ENCODE measurements around the gene MAN1C1. TPM values are rescaled to one million over a fixed set of nuclear protein-coding genes. Genes with fewer than 3 reads are reported as not detected.

Gene MAN1C1
- total RNA-seq, 1 donor from 2014 or later = 6.8 TPM

DNA sequence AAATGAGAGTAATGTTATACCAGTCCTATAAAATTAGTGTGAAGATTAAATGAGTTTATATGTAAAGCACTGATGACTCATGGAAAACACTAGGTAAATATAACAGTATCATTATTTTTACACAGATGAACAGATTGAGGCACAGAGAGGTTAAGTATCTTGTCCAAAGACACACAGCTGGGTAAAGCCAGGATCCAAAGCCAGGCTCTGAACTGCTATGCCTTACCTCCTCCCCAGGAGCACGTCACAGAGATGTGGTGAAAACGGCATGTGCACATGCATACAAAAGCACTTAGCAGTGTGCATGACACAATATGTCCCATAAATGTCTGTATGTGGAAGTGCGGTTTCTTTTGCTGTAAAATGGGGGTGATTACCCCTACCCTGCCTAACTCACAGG, 56.9 kb downstream of the MAN1C1 start:
- H3K4me2 ChIP-seq = no peak overlapping the region
- peaks cover 3% of the 10 kb centered on the region for H3K27me3 Mint-ChIP-seq (ENCODE audit: insufficient read depth, low read depth)
- H3F3A ChIP-seq (ENCODE audit: low read depth) = no peaks in the 10 kb centered on the region
- H4K20me1 ChIP-seq (ENCODE audit: low read depth) = no peaks in the 10 kb centered on the region
- no peaks in the 10 kb centered on the region for H3K9me3 ChIP-seq (ENCODE audit: low read depth)
- H3K27ac Mint-ChIP-seq = no peak overlapping the region
- H3K79me2 ChIP-seq (ENCODE audit: low read depth) = no peaks in the 10 kb centered on the region
- H3K36me3 ChIP-seq = no peaks in the 10 kb centered on the region
- H3K9me3 Mint-ChIP-seq = no peaks in the 10 kb centered on the region
- H3K36me3 Mint-ChIP-seq = no peaks in the 10 kb centered on the region
- no peak overlapping the region for H3K4me3 Mint-ChIP-seq
- no peak for TF ChIP-seq EZH2phosphoT487 (IDR thresholded peaks at IDR 0.05)
- TF ChIP-seq, protein P1, sequence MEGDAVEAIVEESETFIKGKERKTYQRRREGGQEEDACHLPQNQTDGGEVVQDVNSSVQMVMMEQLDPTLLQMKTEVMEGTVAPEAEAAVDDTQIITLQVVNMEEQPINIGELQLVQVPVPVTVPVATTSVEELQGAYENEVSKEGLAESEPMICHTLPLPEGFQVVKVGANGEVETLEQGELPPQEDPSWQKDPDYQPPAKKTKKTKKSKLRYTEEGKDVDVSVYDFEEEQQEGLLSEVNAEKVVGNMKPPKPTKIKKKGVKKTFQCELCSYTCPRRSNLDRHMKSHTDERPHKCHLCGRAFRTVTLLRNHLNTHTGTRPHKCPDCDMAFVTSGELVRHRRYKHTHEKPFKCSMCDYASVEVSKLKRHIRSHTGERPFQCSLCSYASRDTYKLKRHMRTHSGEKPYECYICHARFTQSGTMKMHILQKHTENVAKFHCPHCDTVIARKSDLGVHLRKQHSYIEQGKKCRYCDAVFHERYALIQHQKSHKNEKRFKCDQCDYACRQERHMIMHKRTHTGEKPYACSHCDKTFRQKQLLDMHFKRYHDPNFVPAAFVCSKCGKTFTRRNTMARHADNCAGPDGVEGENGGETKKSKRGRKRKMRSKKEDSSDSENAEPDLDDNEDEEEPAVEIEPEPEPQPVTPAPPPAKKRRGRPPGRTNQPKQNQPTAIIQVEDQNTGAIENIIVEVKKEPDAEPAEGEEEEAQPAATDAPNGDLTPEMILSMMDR (IDR thresholded peaks at IDR 0.05) = no peak
- no peak for TF ChIP-seq EZH2 (IDR thresholded peaks at IDR 0.05)
- no peak overlapping the region for H3K27ac ChIP-seq
- no peak overlapping the region for H3K4me3 ChIP-seq
- no peak for DNase-seq (ENCODE audit: low spot score)
- no peak overlapping the region for H2AFZ ChIP-seq (replicated peaks)
- peaks cover 18% of the 10 kb centered on the region for H3K4me1 Mint-ChIP-seq
- H3K9ac ChIP-seq = no peak overlapping the region
- no peaks in the 10 kb centered on the region for H3K27me3 ChIP-seq
- H3K4me1 ChIP-seq = peaks cover 25% of the 10 kb centered on the region

DNA sequence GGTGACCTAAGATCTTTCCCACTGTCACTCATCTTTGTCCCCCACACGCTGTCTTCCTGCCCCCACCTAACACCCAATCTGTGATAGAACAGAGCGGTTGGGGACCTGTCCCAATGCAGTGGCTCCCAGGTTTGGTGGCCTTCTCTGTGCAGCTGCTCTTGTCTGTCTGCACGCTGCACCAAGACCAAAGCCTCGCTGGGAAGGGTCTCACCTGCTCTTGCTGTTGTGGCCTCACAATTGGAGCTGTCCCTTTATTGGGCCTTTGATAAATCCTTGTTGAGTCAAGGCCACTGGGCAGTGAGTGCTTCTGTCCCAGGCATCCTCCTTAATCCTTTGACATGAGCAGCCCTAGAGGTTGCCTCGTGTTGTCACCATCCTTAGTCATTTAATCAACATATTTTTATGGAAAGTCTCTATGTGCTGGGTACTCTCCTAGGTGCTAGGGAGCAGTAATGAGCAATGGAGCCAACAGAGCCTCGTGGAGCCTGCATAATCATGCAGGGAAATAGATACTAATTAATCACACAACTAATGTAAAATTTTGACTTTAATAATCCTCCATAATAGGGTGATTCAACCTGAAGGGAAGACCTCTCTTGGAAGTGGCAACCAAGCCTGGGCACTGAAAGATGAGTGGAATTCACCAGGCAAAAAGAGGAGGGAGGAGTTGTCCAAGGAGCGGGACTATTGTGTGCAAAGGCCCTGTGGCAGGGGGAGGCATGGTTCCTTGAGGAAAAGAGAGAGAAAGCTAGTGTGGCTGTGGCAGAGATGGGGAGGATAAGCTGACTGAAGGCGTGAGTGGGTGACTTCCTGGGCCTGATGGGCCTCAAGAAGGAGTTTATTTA, 57.6 kb downstream of the MAN1C1 start:
- H3K27ac Mint-ChIP-seq = no peak overlapping the region
- TF ChIP-seq EZH2 (IDR thresholded peaks at IDR 0.05) (no peak), EZH2phosphoT487 (IDR thresholded peaks at IDR 0.05) (no peak)
- TF ChIP-seq, protein P1 (IDR thresholded peaks at IDR 0.05) = no peak
- peaks cover 3% of the 10 kb centered on the region for H3K27me3 Mint-ChIP-seq (ENCODE audit: insufficient read depth, low read depth)
- H3K9me3 ChIP-seq (ENCODE audit: low read depth) = no peaks in the 10 kb centered on the region
- no peaks in the 10 kb centered on the region for H3F3A ChIP-seq (ENCODE audit: low read depth)
- H3K9ac ChIP-seq = no peak overlapping the region
- H3K36me3 ChIP-seq = no peaks in the 10 kb centered on the region
- no peak for DNase-seq (ENCODE audit: low spot score)
- H3K4me2 ChIP-seq = no peak overlapping the region
- H3K27ac ChIP-seq = no peak overlapping the region
- peaks cover 18% of the 10 kb centered on the region for H3K4me1 Mint-ChIP-seq
- no peaks in the 10 kb centered on the region for H3K79me2 ChIP-seq (ENCODE audit: low read depth)
- no peaks in the 10 kb centered on the region for H3K36me3 Mint-ChIP-seq
- H3K27me3 ChIP-seq = no peaks in the 10 kb centered on the region
- H3K9me3 Mint-ChIP-seq = no peaks in the 10 kb centered on the region
- no peak overlapping the region for H3K4me3 ChIP-seq
- H4K20me1 ChIP-seq (ENCODE audit: low read depth) = no peaks in the 10 kb centered on the region
- no peak overlapping the region for H3K4me3 Mint-ChIP-seq
- H2AFZ ChIP-seq (replicated peaks) = no peak overlapping the region
- H3K4me1 ChIP-seq = peaks cover 25% of the 10 kb centered on the region

DNA sequence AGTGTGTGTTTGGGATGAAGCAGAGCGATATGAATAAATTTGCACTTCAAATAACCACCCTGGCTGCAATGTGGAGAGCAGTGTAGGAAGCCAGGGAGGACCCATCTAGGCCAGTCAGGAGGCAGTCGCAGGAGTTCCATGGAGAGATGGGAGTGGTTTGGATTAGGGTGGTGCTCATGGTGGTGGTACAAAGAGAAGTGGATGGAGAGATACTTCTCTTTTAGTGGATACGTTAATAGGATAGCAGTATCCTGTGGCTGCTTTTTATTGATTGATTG, 58.2 kb downstream of the MAN1C1 start:
- Histone ChIP-seq H3K4me2 (no peak overlapping the region), H2AFZ (replicated peaks) (no peak overlapping the region), H3F3A (ENCODE audit: low read depth) (no peaks in the 10 kb centered on the region), H3K4me1 (peaks cover 22% of the 10 kb centered on the region), H3K4me3 (no peak overlapping the region), H3K27ac (no peak overlapping the region), H3K79me2 (ENCODE audit: low read depth) (no peaks in the 10 kb centered on the region), H4K20me1 (ENCODE audit: low read depth) (no peaks in the 10 kb centered on the region), H3K27me3 (no peaks in the 10 kb centered on the region), H3K9ac (no peak overlapping the region), H3K9me3 (ENCODE audit: low read depth) (no peaks in the 10 kb centered on the region), H3K36me3 (no peaks in the 10 kb centered on the region)
- no peak overlapping the region for H3K4me3 Mint-ChIP-seq
- TF ChIP-seq EZH2 (IDR thresholded peaks at IDR 0.05) (no peak), EZH2phosphoT487 (IDR thresholded peaks at IDR 0.05) (no peak)
- H3K36me3 Mint-ChIP-seq = no peaks in the 10 kb centered on the region
- H3K27me3 Mint-ChIP-seq (ENCODE audit: insufficient read depth, low read depth) = peaks cover 3% of the 10 kb centered on the region
- peaks cover 18% of the 10 kb centered on the region for H3K4me1 Mint-ChIP-seq
- DNase-seq (ENCODE audit: low spot score) = no peak
- no peak overlapping the region for H3K27ac Mint-ChIP-seq
- H3K9me3 Mint-ChIP-seq = no peaks in the 10 kb centered on the region

DNA sequence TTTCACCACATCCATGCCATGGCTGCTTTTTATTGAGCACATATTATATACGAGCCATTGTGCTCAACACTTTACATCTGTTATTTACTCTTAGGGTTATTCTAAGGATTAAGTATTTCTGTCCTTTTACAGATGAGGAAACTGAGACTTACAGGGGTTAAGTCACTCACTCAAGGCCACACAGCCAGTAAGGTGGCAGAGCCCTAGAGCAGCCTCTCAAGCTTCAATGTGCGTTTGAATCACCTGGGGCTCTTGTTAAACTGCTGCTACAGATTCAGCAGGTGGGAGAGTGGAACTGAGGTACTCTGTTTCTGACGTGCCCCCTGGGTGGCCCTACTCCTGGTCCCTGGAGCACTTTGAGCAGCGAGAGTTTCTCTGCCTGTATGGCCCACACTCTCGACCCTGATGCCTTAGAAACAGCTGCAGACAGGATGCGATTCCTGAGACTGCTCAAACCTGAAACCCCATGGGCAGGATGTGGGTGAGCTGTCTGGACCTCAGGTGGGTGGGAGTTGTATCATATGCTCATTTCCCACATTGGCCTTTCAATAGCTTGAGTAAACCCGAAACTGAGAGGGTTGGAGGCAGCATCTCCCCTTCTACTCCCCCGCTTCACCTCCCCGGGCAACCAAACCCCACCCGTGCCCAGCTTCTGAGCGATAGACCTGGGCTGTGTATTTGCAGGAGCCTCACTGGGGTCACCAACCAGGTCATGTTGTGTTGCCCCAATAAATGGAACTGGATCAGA, 59.3 kb downstream of the MAN1C1 start:
- no peak overlapping the region for H3K27ac ChIP-seq
- peaks cover 12% of the 10 kb centered on the region for H3K4me1 ChIP-seq
- H3F3A ChIP-seq (ENCODE audit: low read depth) = no peaks in the 10 kb centered on the region
- no peaks in the 10 kb centered on the region for H3K36me3 Mint-ChIP-seq
- no peak for TF ChIP-seq EZH2phosphoT487 (IDR thresholded peaks at IDR 0.05)
- TF ChIP-seq, protein P1 (IDR thresholded peaks at IDR 0.05) = no peak
- TF ChIP-seq EZH2 (IDR thresholded peaks at IDR 0.05) = no peak
- no peaks in the 10 kb centered on the region for H4K20me1 ChIP-seq (ENCODE audit: low read depth)
- no peaks in the 10 kb centered on the region for H3K79me2 ChIP-seq (ENCODE audit: low read depth)
- H3K36me3 ChIP-seq = no peaks in the 10 kb centered on the region
- peaks cover 3% of the 10 kb centered on the region for H3K27me3 Mint-ChIP-seq (ENCODE audit: insufficient read depth, low read depth)
- no peaks in the 10 kb centered on the region for H3K9me3 ChIP-seq (ENCODE audit: low read depth)
- peaks cover 13% of the 10 kb centered on the region for H3K4me1 Mint-ChIP-seq
- H2AFZ ChIP-seq (replicated peaks) = no peak overlapping the region
- H3K9ac ChIP-seq = no peak overlapping the region
- DNase-seq (ENCODE audit: low spot score) = no peak
- no peak overlapping the region for H3K27ac Mint-ChIP-seq
- no peak overlapping the region for H3K4me2 ChIP-seq
- no peak overlapping the region for H3K4me3 ChIP-seq
- H3K27me3 ChIP-seq = no peaks in the 10 kb centered on the region
- no peaks in the 10 kb centered on the region for H3K9me3 Mint-ChIP-seq
- H3K4me3 Mint-ChIP-seq = no peak overlapping the region

Measured in neural progenitor cell (in vitro differentiated cells).